HG02938 (cell line): ENCODE results near the gene SNRPN.
A peak's percentile ranks its signal among the peaks of the same experiment; 100 is the strongest.
"Not testable (repeated sequence)": the region's sequence is repeated elsewhere in the genome, so short reads cannot be mapped to it uniquely, and the experiment has no call there.

ENCODE experiments used
- ATAC-seq: cut with Tn5 transposase; IDR thresholded peaks from one replicate; pipeline ENCODE4 v1.9.1; 2021; ENCODE audit warnings: mild to moderate bottlenecking, moderate library complexity; ENCODE audit not compliant: unreplicated experiment

Gene SNRPN

GRCh38 chr15:24954783-24955530 is at the start of gene SNRPN, which contains the start of gene SNURF:
Gene SNRPN (plus strand): TSS chr15:24954987. CDS start chr15:24974454, 19,467 bp downstream.
Gene SNURF (plus strand): TSS chr15:24954987. CDS start chr15:24955049, 62 bp downstream.
- peak; percentile 46 for ATAC-seq

- ATAC-seq = no peak
Observed at GRCh38 chr15:24916305-24917009, 38.3 kb upstream of the SNRPN start.

DNA sequence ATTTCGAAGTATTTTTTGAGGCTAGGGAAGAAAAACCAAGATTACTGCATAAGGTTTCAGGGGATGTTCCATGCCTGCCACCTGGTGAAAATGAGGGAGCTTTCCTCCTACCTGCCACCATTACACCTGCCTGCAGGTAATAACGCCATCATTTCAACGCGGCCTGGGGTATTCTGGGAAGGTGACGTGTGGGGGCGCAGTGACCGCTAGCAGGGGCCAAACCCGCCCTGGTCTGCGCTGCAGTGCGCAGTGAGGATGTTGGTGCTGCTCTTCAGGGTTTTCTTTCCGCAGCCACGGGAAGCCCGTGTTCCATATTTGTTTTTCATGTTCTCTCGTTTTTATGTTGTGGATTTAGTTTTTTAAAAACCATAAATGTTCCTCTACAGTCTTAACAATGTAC is 37.4 kb upstream of the SNRPN start:
- no peak for ATAC-seq

GRCh38 chr15:24919446-24919845 is 35.3 kb upstream of the SNRPN start:
- no peak for ATAC-seq

- ATAC-seq = not testable (repeated sequence)
Observed at GRCh38 chr15:24922781-24923180, 32.0 kb upstream of the SNRPN start.

- no peak for ATAC-seq
Observed at GRCh38 chr15:24924153-24924552, 30.6 kb upstream of the SNRPN start.

GRCh38 chr15:24924621-24925020 is 30.2 kb upstream of the SNRPN start:
- no peak for ATAC-seq

- ATAC-seq = not testable (repeated sequence)
Observed at GRCh38 chr15:24931874-24932732, 22.7 kb upstream of the SNRPN start.

GRCh38 chr15:24933716-24934115 is 21.1 kb upstream of the SNRPN start:
- no peak for ATAC-seq

- not testable (repeated sequence) for ATAC-seq
Observed at GRCh38 chr15:24938224-24938623, 16.6 kb upstream of the SNRPN start.

- no peak for ATAC-seq
Observed at GRCh38 chr15:24940236-24940635, 14.6 kb upstream of the SNRPN start.

DNA sequence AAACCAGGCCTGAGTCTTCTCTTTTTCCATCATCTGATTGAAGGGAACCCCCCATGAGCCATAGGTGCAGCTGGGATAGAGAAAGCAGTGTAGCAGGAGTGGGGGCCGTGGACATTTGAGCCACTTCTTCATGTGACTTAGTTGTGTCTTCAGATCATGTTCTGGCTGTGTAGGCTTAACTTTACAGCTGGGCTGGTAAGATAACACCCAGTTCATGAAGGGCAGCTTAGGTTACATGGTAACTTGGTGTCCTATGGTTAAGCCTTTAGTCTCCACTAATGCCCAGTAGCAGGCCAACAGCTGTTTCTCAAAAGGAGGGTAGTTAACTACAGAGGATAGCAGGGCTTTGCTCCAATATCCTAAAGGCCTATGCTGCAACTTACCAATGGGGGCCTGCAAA is 11.4 kb upstream of the SNRPN start:
- ATAC-seq = no peak

- no peak for ATAC-seq
Observed at GRCh38 chr15:24944954-24945353, 9.8 kb upstream of the SNRPN start.

DNA sequence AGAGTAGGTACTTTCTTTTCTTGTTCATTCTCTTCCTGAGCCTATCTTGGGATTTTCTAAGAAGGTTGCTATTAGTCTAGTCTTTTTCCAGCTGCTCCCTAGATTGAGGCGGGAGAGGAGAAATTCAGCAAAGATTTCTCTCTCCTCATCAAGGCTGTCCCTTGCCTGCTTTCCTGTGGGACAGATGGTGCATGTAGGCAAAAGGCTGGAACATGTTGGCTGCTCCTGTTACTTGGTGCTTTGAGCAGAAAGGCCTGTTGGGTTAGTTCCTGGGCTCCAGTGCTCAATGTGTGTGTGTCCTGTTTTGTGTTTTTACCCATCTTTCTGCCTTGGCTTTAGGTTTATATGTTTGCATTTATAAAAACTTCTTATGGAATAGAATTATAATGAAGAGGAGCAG is 9.1 kb upstream of the SNRPN start:
- ATAC-seq = no peak

GRCh38 chr15:24948495-24948894 is 6.3 kb upstream of the SNRPN start:
- ATAC-seq = no peak

DNA sequence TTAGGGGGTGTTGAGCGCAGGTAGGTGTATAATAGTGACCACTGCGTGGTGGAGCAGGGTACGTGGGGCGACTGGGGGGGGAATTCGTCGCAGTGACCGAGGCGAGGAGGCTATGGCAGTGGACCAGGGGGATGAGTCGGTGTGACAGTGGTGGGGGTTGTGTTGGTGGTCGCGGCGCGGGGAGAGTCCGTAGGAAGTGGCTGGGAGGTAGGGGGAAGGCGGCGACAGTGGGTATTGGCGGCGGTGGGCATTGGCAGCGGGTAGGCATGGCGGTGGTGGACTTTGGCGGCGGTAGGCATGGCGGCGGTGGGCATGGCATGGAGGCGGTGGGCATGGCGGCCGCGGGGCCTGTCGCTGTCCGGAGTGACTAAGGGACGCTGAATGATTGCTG is 739 bp downstream of the SNRPN start:
- no peak for ATAC-seq

DNA sequence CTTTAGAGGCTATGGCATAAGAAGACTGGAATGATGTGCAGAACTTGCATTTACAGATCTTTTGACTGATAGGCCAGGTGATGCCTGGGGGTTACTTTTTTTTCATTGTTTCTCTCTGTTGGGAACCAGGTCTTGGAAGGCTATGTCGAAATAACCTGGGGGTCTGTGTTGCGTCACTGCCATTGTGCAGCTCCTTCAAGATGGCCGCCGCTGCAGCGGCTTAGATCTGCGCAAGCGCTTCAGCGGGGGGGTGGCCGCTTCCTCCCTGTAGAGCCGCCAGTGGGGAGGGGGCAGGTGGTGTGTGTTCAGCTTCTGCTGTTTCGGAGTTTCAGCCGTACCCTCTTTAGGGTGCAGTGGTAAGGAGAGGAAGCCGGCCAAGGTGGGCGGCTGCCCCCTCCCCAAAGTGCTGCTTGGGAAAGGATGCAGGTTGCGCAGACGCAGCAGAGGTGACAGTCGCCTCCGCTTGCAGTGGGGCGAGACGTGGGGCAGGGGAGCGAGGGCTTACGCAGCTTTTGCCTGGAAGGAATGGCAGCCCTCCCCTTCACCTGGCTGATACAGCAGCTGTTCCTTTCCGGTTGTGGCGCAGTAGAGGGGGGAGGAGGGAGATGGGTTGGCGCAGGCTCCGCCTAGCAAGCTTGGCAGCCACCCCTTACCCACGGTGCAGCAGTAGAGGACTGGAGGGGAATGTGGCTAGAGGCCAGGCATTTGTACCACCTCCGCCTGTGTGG is 1.5 kb downstream of the SNRPN start:
- peak; percentile 58 for ATAC-seq

- no peak for ATAC-seq
Observed at GRCh38 chr15:24957691-24958090, 2.9 kb downstream of the SNRPN start.

DNA sequence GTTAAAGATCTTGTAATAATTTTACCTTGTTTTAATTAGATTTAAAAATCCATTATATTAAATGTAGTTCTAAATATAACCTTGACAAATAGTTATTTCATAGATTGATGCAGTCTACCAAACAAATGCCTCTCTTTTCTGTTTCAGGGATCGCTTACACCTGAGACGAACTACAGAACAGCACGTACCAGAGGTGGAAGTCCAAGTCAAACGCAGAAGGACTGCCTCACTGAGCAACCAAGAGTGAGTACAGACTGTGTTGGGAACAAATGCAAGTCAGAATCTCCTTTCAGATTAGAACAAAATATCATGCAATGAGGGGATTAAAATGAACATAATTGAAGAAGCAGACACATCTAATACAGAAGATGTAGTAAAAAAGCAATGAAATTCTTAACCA is 7.2 kb downstream of the SNRPN start:
- no peak for ATAC-seq

DNA sequence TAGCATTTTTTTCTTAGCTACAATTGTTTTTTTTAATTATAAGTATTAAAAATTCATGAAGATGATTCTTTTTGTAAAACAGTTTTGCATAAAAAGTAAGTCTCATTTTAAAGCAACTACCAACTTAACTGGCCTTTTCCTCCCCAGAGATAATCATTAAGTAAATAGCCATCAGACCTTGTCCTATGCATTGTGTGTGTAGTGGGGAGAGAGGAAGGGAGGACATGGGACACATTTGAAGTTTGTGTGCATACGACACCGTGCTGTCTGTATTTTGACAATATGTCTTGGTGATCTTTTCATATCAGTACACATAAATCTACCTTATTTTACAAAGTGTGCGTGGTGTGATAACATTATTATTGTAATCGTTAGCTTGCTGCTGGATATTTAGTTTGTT is 8.1 kb downstream of the SNRPN start:
- no peak for ATAC-seq
